H1 (cell line): Measurements from ENCODE around the gene CREB1. TPM values are rescaled to one million over a fixed set of nuclear protein-coding genes. Genes with fewer than 3 reads are reported as not detected.

Experiments
- BACH1 ChIP-seq: IDR thresholded peaks from 2 replicates; pipeline ENCODE4 v1.6.1; 2012; ENCODE audit warnings: low read length, improper control_type of control experiment
- BCL11A ChIP-seq, 2 experiments: IDR thresholded peaks; one replicate each; pipeline ENCODE4 v1.6.1; 2011; ENCODE audit warnings: low read depth in 2 of 2, low read length in 2 of 2, mild to moderate bottlenecking in 2 of 2
- GTF2F1 ChIP-seq: IDR thresholded peaks from 2 replicates; pipeline ENCODE4 v1.6.1; 2012; ENCODE audit warnings: low read depth, low read length, improper control_type of control experiment, borderline replicate concordance
- KDM1A ChIP-seq: fragments of 200-600, 300-600 bp; sonication (generic); IDR thresholded peaks from 2 replicates; pipeline ENCODE4 v1.7.1; 2016; ENCODE audit warnings: mild to moderate bottlenecking, low read length, borderline replicate concordance
- MAFK ChIP-seq: IDR thresholded peaks from 2 replicates; pipeline ENCODE4 v1.6.1; 2012; ENCODE audit warnings: low read depth, mild to moderate bottlenecking, improper control_type of control experiment, low read length
- POLR2A ChIP-seq, 2 experiments: IDR thresholded peaks; 1 replicate in 1 of 2; 2 replicates in 1 of 2; pipeline ENCODE4 v1.6.1; 2011; ENCODE audit warnings: low read depth in 2 of 2, low read length in 2 of 2, mild to moderate bottlenecking in 2 of 2; ENCODE audit errors: control extremely low read depth in 1 of 2
- TBP ChIP-seq: IDR thresholded peaks from 2 replicates; pipeline ENCODE4 v1.6.1; 2011; ENCODE audit warnings: low read depth, low read length, improper control_type of control experiment
- polyA plus RNA-seq, 7 experiments: library from polyadenylated mRNA; depleted of rRNA in 3 of 7; stranded (reverse) in 5 of 7; unstranded in 2 of 7; fragments of >200 nt in 5 of 7; fragments of 200-250 nt in 2 of 7; gene quantifications; 1 replicate in 5 of 7; 2 replicates in 1 of 7; 4 replicates in 1 of 7; pipeline versions ENCODE4 v1.2.1 to v1.2.3, GENCODE V29; 2011 to 2013; ENCODE audit warnings: missing spikeins in 2 of 7, mixed read lengths in 2 of 7
- total RNA-seq: library from RNA; stranded (reverse); fragmentation: NEBNext Ultra II Directional; extraction: Animal tissue kit (Norgen Biotek cat#: 25700); gene quantifications from 2 replicates; pipeline ENCODE4 v1.2.1, GENCODE V29; 2021

Gene CREB1
- total and polyA plus RNA-seq, 2 of the 8 experiments (the other 6 are each of a cell fraction or from before 2014, with no cell fraction given): 46.3 to 99.0 TPM

DNA sequence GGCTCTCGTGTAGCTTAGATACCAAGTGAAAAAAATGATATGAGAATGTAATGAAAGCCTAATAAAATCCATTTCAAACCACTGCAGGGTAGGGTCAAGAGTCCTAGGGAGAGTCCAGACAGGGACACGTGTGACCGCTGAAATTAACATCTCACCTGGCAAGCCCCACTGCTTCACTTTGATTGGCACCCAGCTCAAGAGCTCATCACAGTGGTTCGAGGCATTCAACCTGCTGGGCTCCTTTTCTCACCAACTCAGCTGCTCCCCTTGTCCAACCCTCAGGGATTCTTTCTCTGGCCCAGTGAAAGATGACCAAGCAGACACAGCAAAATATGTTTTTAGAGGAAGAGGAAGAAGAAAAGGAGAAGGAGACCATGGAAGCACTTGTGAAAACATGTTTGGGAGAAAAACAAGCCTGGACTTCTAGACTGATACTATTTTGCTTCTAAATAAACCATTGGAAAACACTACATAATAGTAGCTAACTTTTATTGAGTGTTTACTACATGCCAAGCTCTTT, 49.2 kb upstream of the CREB1 start (continued):
- TF ChIP-seq KDM1A: no peak
- no peak for TF ChIP-seq BACH1
- no peak for TF ChIP-seq GTF2F1
- TF ChIP-seq BCL11A (IDR thresholded peaks at IDR 0.05; ENCODE audit: low read depth in 2 of 2, low read length in 2 of 2): no peak
- no peak for TF ChIP-seq TBP
- TF ChIP-seq POLR2A (IDR thresholded peaks at IDR 0.05; ENCODE audit: control extremely low read depth in 1 of 2, low read depth in 2 of 2, low read length in 2 of 2): no peak
- TF ChIP-seq MAFK: no peak
- TF ChIP-seq, all 59 proteins: peak for 0
